Measurements from ENCODE around the gene ENTPD8.

GRCh38 chr9:137405677-137406081 is 35.5 kb downstream of the ENTPD8 start:
- TF ChIP-seq MAX (IDR thresholded peaks at IDR 0.05) (no peak), NFIC (IDR thresholded peaks at IDR 0.05) (no peak), RAD21 (IDR thresholded peaks at IDR 0.05; ENCODE audit: low read depth) (no peak), TEAD4 (IDR thresholded peaks at IDR 0.05) (no peak), REST (IDR thresholded peaks at IDR 0.05; ENCODE audit: low read depth) (no peak), CREB1 (IDR thresholded peaks at IDR 0.05; ENCODE audit: low read depth) (no peak)

All from Ishikawa (cell line).